Right cardiac atrium (tissue), 5 donors: ENCODE data around the gene MTG2. TPM values are rescaled to one million over a fixed set of nuclear protein-coding genes. Genes with fewer than 3 reads are reported as not detected.
"Not testable (repeated sequence)": the region's sequence is repeated elsewhere in the genome, so short reads cannot be mapped to it uniquely, and the experiment has no call there.

Experiments used
- ATAC-seq, 2 donors: fragments of 200-7000 bp; cut with Tn5 transposase; one replicate each; pipeline versions ENCODE4 v1.8.0 to v1.9.1; 2020; ENCODE audit warnings: moderate library complexity in 2 of 2, mild to moderate bottlenecking in 1 of 2
- DNase-seq, 3 donors: peaks; one replicate each; pipeline ENCODE4 v3.0.0-alpha.2; 2020
- H3K27ac ChIP-seq: one replicate; pipeline ENCODE4 v1.5.1; 2013; ENCODE audit warnings: mild to moderate bottlenecking, low read length, control low read depth, moderate library complexity
- H3K27me3 ChIP-seq: one replicate; pipeline ENCODE4 v1.6.1; 2013; ENCODE audit not compliant: control insufficient read depth, insufficient read depth
- H3K4me1 ChIP-seq: one replicate; pipeline ENCODE4 v1.6.1; 2013; ENCODE audit warnings: low read length; ENCODE audit not compliant: control insufficient read depth, insufficient read depth
- H3K4me3 ChIP-seq: one replicate; pipeline ENCODE4 v1.5.1; 2013; ENCODE audit warnings: low read length, control low read depth
- H3K9me3 ChIP-seq: one replicate; pipeline ENCODE4 v1.6.1; 2013; ENCODE audit warnings: low read length; ENCODE audit not compliant: control insufficient read depth
- WGBS: extraction: QIAGEN DNeasy Blood & Tissue Kit; methylation state at CpG from one replicate; pipeline ENCODE4 v1.1.7; 2013; 5-methylcytosine and 5-hydroxymethylcytosine counted together
- intact Hi-C, 4 donors: fragments of 100-400 bp; cut with DNase I; formaldehyde crosslinking; loops; one replicate each; pipeline versions ENCODE4 v1.11.0 to v1.14.0; 2022 to 2023
- polyA plus RNA-seq: library from polyadenylated mRNA; stranded (reverse); fragments of 200-250 nt; gene quantifications from one replicate; pipeline ENCODE4 v1.2.3, GENCODE V29; 2013
- total RNA-seq, 4 donors: library from RNA; stranded (reverse); fragmentation: NEBNext Ultra II Directional; extraction: Animal tissue kit (Norgen Biotek cat#: 25700); gene quantifications; one replicate each; pipeline ENCODE4 v1.2.1, GENCODE V29; 2021
- donor health status: healthy with polysubstance abuse.
- donor health status: DM: no; HTN: yes; CAD: no.
- donor health status: DM: no; HTN: no; CAD: no.
- donor health status: DM: no; HTN: yes; CAD: no; lungs with severe emphysema.
- donor health status: DM: yes; HTN: yes; CAD: no.

Gene MTG2
- total and polyA plus RNA-seq, 5 donors = 20.4 to 29.2 (median 25.2) TPM

GRCh38 chr20:62146019-62146755 lies 36.6 kb upstream of the MTG2 start:
- 93% methylated on average over 22 of the region's 22 CpGs for WGBS
- no peak for ATAC-seq
- H3K4me1 ChIP-seq = peaks cover 17% of the 10 kb centered on the region

GRCh38 chr20:62147125-62147524 lies 35.7 kb upstream of the MTG2 start:
- no peak for ATAC-seq
- WGBS = 95% methylated on average over 6 of the region's 6 CpGs
- Histone ChIP-seq H3K4me3 (no peak overlapping the region), H3K27ac (no peak overlapping the region), H3K4me1 (peaks cover 9% of the 10 kb centered on the region), H3K9me3 (no peaks in the 10 kb centered on the region), H3K27me3 (no peaks in the 10 kb centered on the region)
- DNase-seq = no peak
- intact Hi-C loops = no loop called here

More at GRCh38 chr20:62146019-62146755, 36.6 kb upstream of the MTG2 start:
- Histone ChIP-seq H3K27ac (no peak overlapping the region), H3K9me3 (no peaks in the 10 kb centered on the region), H3K27me3 (no peaks in the 10 kb centered on the region), H3K4me3 (no peak overlapping the region)
- DNase-seq = no peak
- intact Hi-C loops = no loop called here

GRCh38 chr20:62147528-62147927 lies 35.3 kb upstream of the MTG2 start:
- Histone ChIP-seq H3K27me3 (no peaks in the 10 kb centered on the region), H3K4me3 (no peak overlapping the region), H3K9me3 (no peaks in the 10 kb centered on the region), H3K27ac (no peak overlapping the region), H3K4me1 (peaks cover 9% of the 10 kb centered on the region)
- ATAC-seq (no peak), DNase-seq (no peak)
- 97% methylated on average over 9 of the region's 9 CpGs for WGBS
- intact Hi-C loops = no loop called here

- H3K27ac ChIP-seq, intact Hi-C loops: not testable (repeated sequence)
- WGBS = 98% methylated on average over 10 of the region's 10 CpGs
Measured at GRCh38 chr20:62148383-62148782, 34.4 kb upstream of the MTG2 start.

GRCh38 chr20:62148908-62149314 lies 33.9 kb upstream of the MTG2 start:
- 85% methylated on average over 20 of the region's 20 CpGs for WGBS
- H3K4me1 ChIP-seq = peaks cover 9% of the 10 kb centered on the region
- intact Hi-C loops = no loop called here
- no peak overlapping the region for H3K27ac ChIP-seq
- H3K4me3 ChIP-seq = no peak overlapping the region
- no peak for DNase-seq
- no peaks in the 10 kb centered on the region for H3K9me3 ChIP-seq
- ATAC-seq = no peak
- H3K27me3 ChIP-seq = no peaks in the 10 kb centered on the region

More at GRCh38 chr20:62148383-62148782, 34.4 kb upstream of the MTG2 start:
- not testable (repeated sequence) for H3K9me3 ChIP-seq, DNase-seq, ATAC-seq, H3K27me3 ChIP-seq, H3K4me1 ChIP-seq, H3K4me3 ChIP-seq

- Histone ChIP-seq H3K4me1 (peaks cover 8% of the 10 kb centered on the region), H3K27ac (no peak overlapping the region), H3K27me3 (no peaks in the 10 kb centered on the region), H3K4me3 (no peak overlapping the region), H3K9me3 (no peaks in the 10 kb centered on the region)
- intact Hi-C loops = no loop called here
- ATAC-seq = no peak
- WGBS = 65% methylated on average over 24 of the region's 24 CpGs
- peak in 1 of 3 donors; percentile 32 for DNase-seq
Measured at GRCh38 chr20:62149532-62150309, 33.1 kb upstream of the MTG2 start.

GRCh38 chr20:62150310-62150575 lies 32.6 kb upstream of the MTG2 start:
- Histone ChIP-seq H3K27me3 (no peaks in the 10 kb centered on the region), H3K4me3 (no peak overlapping the region), H3K4me1 (peaks cover 7% of the 10 kb centered on the region), H3K27ac (no peak overlapping the region), H3K9me3 (no peaks in the 10 kb centered on the region)
- WGBS = 96% methylated on average over 11 of the region's 11 CpGs
- no peak for ATAC-seq
- peak in 1 of 3 donors; percentile 42 for DNase-seq
- intact Hi-C loops = no loop called here

- ATAC-seq (no peak), DNase-seq (no peak)
- no peak overlapping the region for H3K4me3 ChIP-seq
- no peaks in the 10 kb centered on the region for H3K9me3 ChIP-seq
- no peak overlapping the region for H3K27ac ChIP-seq
- intact Hi-C loops = no loop called here
- WGBS = 88% methylated on average over 11 of the region's 11 CpGs
- H3K27me3 ChIP-seq = no peaks in the 10 kb centered on the region
- H3K4me1 ChIP-seq = peaks cover 3% of the 10 kb centered on the region
Measured at GRCh38 chr20:62151225-62151624, 31.6 kb upstream of the MTG2 start.

- Histone ChIP-seq H3K4me1 (peaks cover 3% of the 10 kb centered on the region), H3K4me3 (no peak overlapping the region), H3K27ac (no peak overlapping the region), H3K9me3 (no peaks in the 10 kb centered on the region), H3K27me3 (no peaks in the 10 kb centered on the region)
- no peak for ATAC-seq
- 84% methylated on average over 23 of the region's 23 CpGs for WGBS
- peak in 1 of 3 donors; percentile 43 for DNase-seq
- intact Hi-C loops = no loop called here
Measured at GRCh38 chr20:62151835-62152364, 30.9 kb upstream of the MTG2 start.

- H3K27ac ChIP-seq = no peak overlapping the region
- intact Hi-C loops = loop anchor here in 1 of 4 donors (5.0 kb wide), 1 partner anchor 143 kb away; no protein-coding TSS in a partner anchor
- DNase-seq = peak in 2 of 3 donors; percentile 44 to 45
- H3K4me1 ChIP-seq = no peaks in the 10 kb centered on the region
- 89% methylated on average over 29 of the region's 29 CpGs for WGBS
- no peaks in the 10 kb centered on the region for H3K27me3 ChIP-seq
- no peak for ATAC-seq
- no peak overlapping the region for H3K4me3 ChIP-seq
- no peaks in the 10 kb centered on the region for H3K9me3 ChIP-seq
Measured at GRCh38 chr20:62155428-62156253, 27.2 kb upstream of the MTG2 start.

GRCh38 chr20:62156254-62156556 lies 26.6 kb upstream of the MTG2 start:
- no peaks in the 10 kb centered on the region for H3K27me3 ChIP-seq
- WGBS = 93% methylated on average over 3 of the region's 3 CpGs
- H3K9me3 ChIP-seq = no peaks in the 10 kb centered on the region
- no peak overlapping the region for H3K27ac ChIP-seq
- no peak overlapping the region for H3K4me3 ChIP-seq
- H3K4me1 ChIP-seq = no peaks in the 10 kb centered on the region
- no peak for ATAC-seq
- DNase-seq = peak in 1 of 3 donors; percentile 46
- intact Hi-C loops = loop anchor here in 1 of 4 donors (5.0 kb wide), 1 partner anchor 144 kb away; no protein-coding TSS in a partner anchor
